Measurements from ENCODE around the gene SPPL2B.

SPPL2B gene

GRCh38 chr19:2331601-2332246, 3.2 kb downstream of the SPPL2B start:
- ATAC-seq (replicated peaks) = no peak
- peak overlapping the region; percentile 60 to 74 for H3K27ac Mint-ChIP-seq
- H3K4me1 Mint-ChIP-seq (ENCODE audit: low read depth in 2 of 2) = peaks cover 30 to 36% of the 10 kb centered on the region in 2 donors
- peaks cover 33% of the 10 kb centered on the region for H3K36me3 Mint-ChIP-seq (ENCODE audit: insufficient read depth)
- H3K4me3 Mint-ChIP-seq = no peak overlapping the region
- H3K27me3 Mint-ChIP-seq = no peaks in the 10 kb centered on the region
- no peaks in the 10 kb centered on the region for H3K9me3 Mint-ChIP-seq
- no peak for DNase-seq

- DNase-seq (peak in 2 of 3 experiments; percentile 13 to 19), ATAC-seq (replicated peaks) (peak; percentile 28)
- H3K4me1 Mint-ChIP-seq (ENCODE audit: low read depth in 2 of 2) = peaks cover 26 to 35% of the 10 kb centered on the region in 2 donors
- peak overlapping the region in 1 of 2 donors; percentile 44 for H3K4me3 Mint-ChIP-seq
- peaks cover 30% of the 10 kb centered on the region for H3K36me3 Mint-ChIP-seq (ENCODE audit: insufficient read depth)
- H3K9me3 Mint-ChIP-seq = no peaks in the 10 kb centered on the region
- H3K27me3 Mint-ChIP-seq = no peaks in the 10 kb centered on the region
- H3K27ac Mint-ChIP-seq = peak overlapping the region in 1 of 2 donors; percentile 74
These were observed 4.0 kb downstream of the SPPL2B start for GRCh38 chr19:2332341-2333026.

DNA sequence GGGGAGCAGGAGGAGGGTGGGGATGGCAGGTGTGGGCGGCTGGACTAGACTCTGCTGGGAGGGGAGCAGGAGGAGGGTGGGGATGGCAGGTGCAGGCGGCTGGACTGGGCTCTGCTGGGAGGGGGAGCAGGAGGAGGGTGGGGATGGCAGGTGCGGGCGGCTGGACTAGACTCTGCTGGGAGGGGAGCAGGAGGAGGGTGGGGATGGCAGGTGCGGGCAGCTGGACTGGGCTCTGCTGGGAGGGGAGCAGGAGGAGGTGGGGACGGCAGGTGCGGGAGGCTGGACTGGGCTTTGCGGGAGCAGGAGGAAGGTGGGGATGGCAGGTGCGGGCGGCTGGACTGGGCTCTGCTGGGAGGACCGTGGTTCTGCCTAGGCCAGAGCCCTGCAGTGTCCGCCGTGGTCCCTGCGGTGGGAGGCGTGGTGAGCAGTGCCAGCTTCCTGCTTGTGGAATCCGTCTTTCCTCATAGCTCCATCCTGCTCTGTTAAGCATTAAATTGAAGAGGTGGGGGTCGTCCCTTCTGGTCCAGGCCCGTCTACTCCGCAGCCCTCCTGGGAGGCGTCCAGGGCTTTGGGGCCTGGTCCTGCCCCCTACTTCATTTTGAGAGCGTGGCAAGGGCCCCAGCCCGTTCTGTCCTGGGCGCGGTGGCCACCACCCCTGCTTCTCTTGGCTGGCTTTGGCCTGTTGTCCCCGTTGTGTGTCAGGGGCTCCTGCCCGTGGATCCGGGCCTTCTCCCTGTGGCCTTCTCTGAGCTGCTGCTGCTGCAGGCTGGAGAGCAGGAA, 4.7 kb downstream of the SPPL2B start:
- ATAC-seq (replicated peaks) = no peak
- H3K27ac Mint-ChIP-seq = peak overlapping the region; percentile 19 to 74
- no peaks in the 10 kb centered on the region for H3K9me3 Mint-ChIP-seq
- H3K4me1 Mint-ChIP-seq (ENCODE audit: low read depth in 2 of 2) = peaks cover 22 to 32% of the 10 kb centered on the region in 2 donors
- no peak for DNase-seq
- peaks cover 23% of the 10 kb centered on the region for H3K36me3 Mint-ChIP-seq (ENCODE audit: insufficient read depth)
- no peaks in the 10 kb centered on the region for H3K27me3 Mint-ChIP-seq
- H3K4me3 Mint-ChIP-seq = no peak overlapping the region

DNA sequence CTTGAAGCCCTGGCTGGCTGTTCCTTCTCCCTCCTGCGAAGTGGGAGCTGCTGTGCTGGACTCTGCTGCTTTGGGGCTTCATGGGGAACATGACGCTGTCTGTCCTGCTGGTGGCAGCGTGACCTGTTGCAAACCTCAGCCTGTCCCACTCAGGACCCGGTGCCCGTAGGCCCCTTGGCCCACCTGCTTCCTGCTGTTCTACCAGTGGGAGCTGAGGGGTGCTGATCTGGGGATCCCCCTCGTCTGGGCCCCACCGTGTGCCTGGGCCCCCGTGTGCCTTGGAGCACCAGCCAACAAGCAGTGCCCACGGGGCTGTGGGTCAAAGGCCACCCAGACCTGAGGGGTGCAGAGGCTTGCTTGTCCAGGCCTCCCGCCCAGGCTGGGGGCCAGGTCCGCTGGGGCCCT, 5.3 kb downstream of the SPPL2B start:
- Mint-ChIP-seq H3K36me3 (ENCODE audit: insufficient read depth) (peaks cover 19% of the 10 kb centered on the region), H3K4me3 (no peak overlapping the region), H3K4me1 (ENCODE audit: low read depth in 2 of 2) (peaks cover 22 to 30% of the 10 kb centered on the region in 2 donors), H3K27ac (peak overlapping the region in 1 of 2 donors; percentile 19), H3K9me3 (no peaks in the 10 kb centered on the region), H3K27me3 (no peaks in the 10 kb centered on the region)
- ATAC-seq (replicated peaks) = no peak
- no peak for DNase-seq

- Mint-ChIP-seq H3K27me3 (no peaks in the 10 kb centered on the region), H3K36me3 (ENCODE audit: insufficient read depth) (peaks cover 15% of the 10 kb centered on the region), H3K4me1 (ENCODE audit: low read depth in 2 of 2) (peaks cover 17 to 26% of the 10 kb centered on the region in 2 donors), H3K4me3 (no peak overlapping the region), H3K27ac (no peak overlapping the region), H3K9me3 (no peaks in the 10 kb centered on the region)
- DNase-seq (no peak), ATAC-seq (replicated peaks) (no peak)
These were observed 5.9 kb downstream of the SPPL2B start for GRCh38 chr19:2334426-2334825.

GRCh38 chr19:2334986-2335846, 6.7 kb downstream of the SPPL2B start:
- H3K4me3 Mint-ChIP-seq = no peak overlapping the region
- peaks cover 12% of the 10 kb centered on the region for H3K36me3 Mint-ChIP-seq (ENCODE audit: insufficient read depth)
- peak overlapping the region in 1 of 2 donors; percentile 16 for H3K27ac Mint-ChIP-seq
- H3K27me3 Mint-ChIP-seq = no peaks in the 10 kb centered on the region
- no peak for ATAC-seq (replicated peaks)
- DNase-seq = no peak
- H3K9me3 Mint-ChIP-seq = no peaks in the 10 kb centered on the region
- H3K4me1 Mint-ChIP-seq (ENCODE audit: low read depth in 2 of 2) = peaks cover 11 to 20% of the 10 kb centered on the region in 2 donors

- H3K36me3 Mint-ChIP-seq (ENCODE audit: insufficient read depth) = peaks cover 6% of the 10 kb centered on the region
- peak overlapping the region in 1 of 2 donors; percentile 16 for H3K27ac Mint-ChIP-seq
- ATAC-seq (replicated peaks) = no peak
- DNase-seq = no peak
- H3K9me3 Mint-ChIP-seq = no peaks in the 10 kb centered on the region
- no peaks in the 10 kb centered on the region for H3K27me3 Mint-ChIP-seq
- peaks cover 11 to 16% of the 10 kb centered on the region in 2 donors for H3K4me1 Mint-ChIP-seq (ENCODE audit: low read depth in 2 of 2)
- H3K4me3 Mint-ChIP-seq = no peak overlapping the region
These were observed 7.4 kb downstream of the SPPL2B start for GRCh38 chr19:2335848-2336247.

DNA sequence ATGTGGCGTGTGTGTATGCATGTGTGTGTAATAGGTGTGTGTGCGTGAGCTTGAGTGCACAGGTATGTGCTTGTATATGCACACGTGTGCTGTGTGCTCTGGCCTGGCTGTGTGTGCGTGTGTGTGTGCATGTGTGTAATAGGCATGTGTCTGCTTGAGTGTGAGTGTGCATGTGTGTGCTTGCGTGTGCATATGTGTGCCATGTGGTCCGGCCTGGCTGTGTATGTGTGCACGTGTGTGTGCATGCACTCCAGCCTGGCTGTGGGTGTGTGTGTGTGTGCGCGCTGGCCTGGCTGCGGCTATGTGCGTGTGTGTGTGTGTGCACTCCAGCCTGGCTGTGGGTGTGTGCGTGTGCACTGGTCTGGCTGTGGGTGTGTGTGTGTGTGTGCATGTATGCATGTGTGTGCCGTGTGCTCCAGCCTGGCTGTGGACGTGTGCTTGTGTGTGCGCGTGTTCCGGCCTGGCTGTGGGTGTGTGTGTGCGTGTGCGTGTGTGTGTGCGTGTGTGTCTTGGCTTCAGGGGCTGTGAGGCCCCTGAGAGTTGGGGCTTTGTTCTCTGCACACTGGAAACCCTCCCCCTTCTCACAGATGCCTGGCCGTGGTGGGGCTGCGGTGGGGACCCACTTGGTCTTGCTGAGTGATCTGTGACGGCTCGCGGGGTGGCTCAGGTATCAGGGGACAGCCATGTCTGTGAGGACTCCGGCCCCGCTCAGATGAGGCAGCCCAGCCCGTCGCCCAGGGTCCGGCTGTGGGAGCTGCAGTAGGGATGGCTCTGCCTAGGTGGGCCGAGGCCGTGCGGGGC, 8.2 kb downstream of the SPPL2B start:
- Mint-ChIP-seq H3K27me3 (no peaks in the 10 kb centered on the region), H3K9me3 (no peaks in the 10 kb centered on the region), H3K27ac (no peak overlapping the region), H3K4me1 (ENCODE audit: low read depth in 2 of 2) (peaks cover 11 to 16% of the 10 kb centered on the region in 2 donors), H3K4me3 (no peak overlapping the region), H3K36me3 (ENCODE audit: insufficient read depth) (peaks cover 9% of the 10 kb centered on the region)
- DNase-seq (no peak), ATAC-seq (replicated peaks) (no peak)

DNA sequence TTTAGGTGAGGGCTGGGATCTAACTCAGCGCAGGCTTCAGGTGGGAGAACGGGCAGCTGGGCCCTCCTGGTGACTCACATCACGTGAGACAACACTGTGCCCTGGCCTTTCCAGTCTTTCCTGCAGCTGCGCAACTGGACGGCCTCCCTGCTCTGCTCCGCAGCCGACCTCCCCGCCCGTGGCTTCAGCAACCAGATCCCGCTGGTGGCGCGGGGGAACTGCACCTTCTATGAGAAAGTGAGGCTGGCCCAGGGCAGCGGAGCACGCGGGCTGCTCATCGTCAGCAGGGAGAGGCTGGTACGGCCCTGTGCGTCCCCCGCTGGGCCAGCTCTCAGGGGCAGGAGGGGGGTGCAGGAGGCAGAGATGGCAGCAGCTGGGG, 8.8 kb downstream of the SPPL2B start:
- H3K27me3 Mint-ChIP-seq = no peaks in the 10 kb centered on the region
- H3K4me3 Mint-ChIP-seq = no peak overlapping the region
- H3K9me3 Mint-ChIP-seq = no peaks in the 10 kb centered on the region
- H3K27ac Mint-ChIP-seq = no peak overlapping the region
- peaks cover 9% of the 10 kb centered on the region for H3K36me3 Mint-ChIP-seq (ENCODE audit: insufficient read depth)
- ATAC-seq (replicated peaks) (no peak), DNase-seq (no peak)
- H3K4me1 Mint-ChIP-seq (ENCODE audit: low read depth in 2 of 2) = peaks cover 11 to 16% of the 10 kb centered on the region in 2 donors

GRCh38 chr19:2338055-2338615, 9.7 kb downstream of the SPPL2B start:
- Mint-ChIP-seq H3K27me3 (no peaks in the 10 kb centered on the region), H3K36me3 (ENCODE audit: insufficient read depth) (peaks cover 9% of the 10 kb centered on the region), H3K4me3 (no peak overlapping the region), H3K4me1 (ENCODE audit: low read depth in 2 of 2) (peaks cover 11 to 16% of the 10 kb centered on the region in 2 donors), H3K27ac (peak overlapping the region; percentile 23 to 31), H3K9me3 (no peaks in the 10 kb centered on the region)
- ATAC-seq (replicated peaks) (no peak), DNase-seq (no peak)

DNA sequence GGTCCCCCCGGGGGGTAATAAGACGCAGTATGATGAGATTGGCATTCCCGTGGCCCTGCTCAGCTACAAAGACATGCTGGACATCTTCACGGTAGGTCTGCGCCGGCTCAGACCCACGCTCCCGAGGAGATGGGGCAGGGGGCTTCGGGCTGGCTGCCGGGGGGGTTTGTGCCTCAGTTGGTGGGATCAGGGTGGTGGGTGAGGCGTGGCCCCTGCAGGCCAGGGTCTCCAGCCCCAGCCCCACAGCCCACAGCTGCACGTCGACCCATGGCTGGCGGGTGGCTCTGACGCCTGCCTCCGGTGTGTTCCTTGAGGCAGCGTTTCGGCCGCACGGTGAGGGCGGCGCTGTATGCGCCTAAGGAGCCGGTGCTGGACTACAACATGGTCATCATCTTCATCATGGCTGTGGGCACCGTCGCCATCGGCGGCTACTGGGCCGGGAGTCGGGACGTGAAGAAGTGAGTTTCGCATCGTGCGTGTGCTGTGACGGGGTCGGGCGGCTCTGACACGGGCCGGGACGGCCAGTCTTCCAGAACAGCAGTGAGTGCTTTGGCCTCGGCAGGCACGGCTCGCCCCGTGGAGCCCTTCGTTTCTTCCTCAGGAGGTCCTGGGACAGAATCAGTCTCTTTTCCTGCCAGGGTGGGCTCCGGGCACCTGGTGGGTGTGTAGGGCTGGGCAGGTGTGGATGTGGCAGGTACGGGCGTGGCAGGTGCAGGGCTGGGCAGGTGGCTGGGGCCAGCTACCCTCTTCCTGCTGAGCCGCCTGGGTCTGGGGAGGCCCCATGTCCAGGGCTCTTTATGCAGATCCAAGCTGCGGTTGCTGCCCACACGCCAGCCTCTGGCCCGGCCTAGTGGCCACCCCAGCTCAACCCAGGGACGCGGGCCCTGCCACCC, 10.5 kb downstream of the SPPL2B start:
- H3K4me3 Mint-ChIP-seq = no peak overlapping the region
- peaks cover 9% of the 10 kb centered on the region for H3K36me3 Mint-ChIP-seq (ENCODE audit: insufficient read depth)
- H3K27me3 Mint-ChIP-seq = no peaks in the 10 kb centered on the region
- ATAC-seq (replicated peaks) (no peak), DNase-seq (no peak)
- H3K9me3 Mint-ChIP-seq = no peaks in the 10 kb centered on the region
- H3K27ac Mint-ChIP-seq = peak overlapping the region in 1 of 2 donors; percentile 23
- H3K4me1 Mint-ChIP-seq (ENCODE audit: low read depth in 2 of 2) = peaks cover 11 to 16% of the 10 kb centered on the region in 2 donors

Measured in effector memory CD8-positive, alpha-beta T cell (primary cell).